ENCODE results near the gene DYNC2H1.

Gene DYNC2H1

DNA sequence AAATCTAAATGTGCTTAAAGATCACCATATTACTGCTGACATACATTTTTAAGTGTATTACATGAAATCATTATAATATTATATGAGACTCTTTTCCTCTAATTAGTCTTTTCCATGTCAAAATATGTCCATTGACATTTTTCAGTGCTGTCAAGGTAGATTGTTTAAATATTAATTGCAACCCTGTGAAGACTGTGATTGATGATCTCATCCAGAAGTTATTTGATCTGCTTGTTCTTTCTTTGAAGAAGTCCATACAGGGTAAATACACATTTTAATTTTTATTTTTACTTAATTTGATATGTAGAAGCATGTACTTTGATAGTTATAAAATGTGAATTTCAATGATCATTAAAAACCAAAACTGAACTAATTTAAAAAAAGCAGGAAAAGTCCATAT lies 38.4 kb downstream of the DYNC2H1 start:
- no peak for DNase-seq (ENCODE audit: low spot score)

DNA sequence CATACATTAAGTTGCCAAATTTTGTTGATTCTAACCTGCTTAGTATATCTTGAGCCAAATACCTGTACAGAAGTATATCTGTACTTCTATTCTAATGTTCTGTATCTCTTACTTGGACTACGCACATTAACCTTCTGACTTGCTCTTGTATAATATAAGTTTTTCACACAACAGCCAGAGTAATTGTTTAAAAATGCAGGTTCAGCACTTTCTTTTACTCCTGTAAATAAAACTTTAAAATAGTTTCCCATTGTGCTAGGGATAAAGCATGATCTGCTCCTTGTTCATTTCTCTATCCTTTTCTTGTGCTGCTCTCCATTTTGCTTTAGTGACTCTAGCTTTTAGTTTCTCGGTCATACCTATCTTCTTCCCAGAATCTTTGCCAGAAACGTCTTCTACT lies 48.3 kb downstream of the DYNC2H1 start:
- DNase-seq (ENCODE audit: low spot score), result no peak

DNA sequence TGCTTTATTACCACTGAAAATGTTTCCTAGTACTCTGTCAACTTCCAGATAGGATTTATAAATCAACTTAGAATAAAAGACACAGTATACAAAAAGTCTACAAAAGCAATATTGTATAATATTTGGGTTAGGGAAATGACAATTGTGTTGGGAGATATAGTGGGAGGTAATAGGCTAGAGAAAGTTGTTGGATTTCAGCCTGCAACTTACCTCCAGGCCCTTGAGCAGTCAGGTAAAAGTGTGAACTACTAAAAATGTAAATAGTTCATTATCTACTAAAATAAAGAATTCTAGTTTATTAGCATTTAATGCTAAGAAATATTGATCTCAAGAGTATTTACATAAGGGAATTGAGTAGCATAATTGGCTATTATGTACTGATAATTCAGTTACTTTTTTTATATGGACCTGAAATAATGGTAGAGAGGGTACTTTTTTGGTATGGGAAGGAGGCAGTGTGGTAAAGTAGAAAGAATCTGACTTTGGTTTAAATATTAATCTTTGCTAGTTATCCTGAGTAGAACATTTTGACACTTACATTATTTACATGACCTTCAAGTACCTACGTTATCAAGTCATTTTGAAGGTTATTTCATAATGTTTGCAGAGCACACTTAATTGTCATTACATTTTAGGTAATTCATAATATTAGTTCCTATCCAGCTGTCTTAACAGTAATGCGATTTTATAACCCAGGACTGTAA lies 55.0 kb downstream of the DYNC2H1 start:
- no peak for DNase-seq (ENCODE audit: low spot score)

DNA sequence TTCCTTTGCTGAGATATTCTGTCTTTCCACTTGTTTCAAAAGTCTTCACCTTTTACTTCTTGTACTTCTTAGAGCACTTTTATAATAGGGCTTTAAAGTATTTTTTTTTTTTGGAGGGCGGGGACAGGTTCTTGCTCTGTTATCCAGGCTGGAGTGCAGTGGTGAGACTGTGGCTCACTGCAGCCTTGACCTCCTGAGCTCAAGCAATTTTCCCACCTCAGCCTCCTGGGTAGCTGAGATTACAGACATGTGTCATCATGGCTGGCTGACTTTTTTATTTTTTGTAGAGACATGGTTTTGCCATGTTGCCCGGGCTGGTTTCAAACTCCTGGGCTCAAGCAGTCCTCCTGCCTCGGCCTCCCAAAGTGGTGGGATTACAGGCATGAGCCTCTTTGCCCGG lies 57.9 kb downstream of the DYNC2H1 start:
- no peak for DNase-seq (ENCODE audit: low spot score)

DNA sequence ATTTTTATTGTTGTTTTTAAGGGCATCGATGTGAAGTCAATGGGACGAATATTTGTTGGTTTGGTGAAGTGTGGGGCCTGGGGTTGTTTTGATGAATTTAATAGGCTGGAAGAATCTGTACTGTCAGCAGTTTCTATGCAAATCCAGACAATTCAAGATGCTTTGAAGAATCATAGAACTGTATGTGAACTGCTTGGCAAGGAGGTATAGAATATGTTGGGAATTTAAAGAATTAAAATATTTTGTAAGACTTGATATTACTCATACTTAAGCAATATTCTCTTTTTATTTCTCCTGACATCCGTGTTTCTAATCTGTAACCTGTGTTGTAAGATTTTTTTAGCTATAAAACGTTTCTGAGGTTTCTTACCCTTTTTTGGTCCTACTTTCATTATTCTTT lies 61.6 kb downstream of the DYNC2H1 start:
- no peak for DNase-seq (ENCODE audit: low spot score)

DNA sequence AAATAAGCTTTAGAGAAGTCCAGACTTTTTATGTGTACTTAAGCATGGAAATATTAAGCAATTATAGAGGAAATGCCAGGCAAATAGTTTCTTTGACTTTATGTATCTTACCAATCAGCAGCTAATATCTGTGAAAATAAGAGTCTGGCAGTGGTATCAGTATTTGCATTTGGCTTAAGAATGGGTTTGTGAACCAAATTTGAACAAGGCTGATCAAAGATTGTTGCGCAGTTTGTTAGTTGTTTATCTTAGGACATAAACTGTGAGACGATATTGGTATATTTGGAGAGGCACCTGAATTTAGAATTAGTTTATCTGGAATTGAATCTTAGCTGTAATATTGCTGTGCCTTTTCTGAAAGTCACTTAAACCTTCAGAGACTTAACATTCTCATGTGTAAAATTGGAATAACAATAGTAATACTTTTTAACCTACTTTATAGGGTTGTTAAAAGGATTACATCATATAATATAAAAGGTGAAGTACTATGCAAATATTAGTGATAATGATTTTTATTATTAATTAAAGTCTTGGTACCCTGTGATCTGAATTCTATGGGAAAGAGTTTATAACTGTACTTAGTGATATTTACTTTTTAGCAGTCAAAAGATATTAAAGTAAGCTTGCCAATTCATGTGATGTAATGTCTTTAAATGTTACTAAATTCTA lies 66.4 kb downstream of the DYNC2H1 start:
- DNase-seq (ENCODE audit: low spot score), result no peak

DNA sequence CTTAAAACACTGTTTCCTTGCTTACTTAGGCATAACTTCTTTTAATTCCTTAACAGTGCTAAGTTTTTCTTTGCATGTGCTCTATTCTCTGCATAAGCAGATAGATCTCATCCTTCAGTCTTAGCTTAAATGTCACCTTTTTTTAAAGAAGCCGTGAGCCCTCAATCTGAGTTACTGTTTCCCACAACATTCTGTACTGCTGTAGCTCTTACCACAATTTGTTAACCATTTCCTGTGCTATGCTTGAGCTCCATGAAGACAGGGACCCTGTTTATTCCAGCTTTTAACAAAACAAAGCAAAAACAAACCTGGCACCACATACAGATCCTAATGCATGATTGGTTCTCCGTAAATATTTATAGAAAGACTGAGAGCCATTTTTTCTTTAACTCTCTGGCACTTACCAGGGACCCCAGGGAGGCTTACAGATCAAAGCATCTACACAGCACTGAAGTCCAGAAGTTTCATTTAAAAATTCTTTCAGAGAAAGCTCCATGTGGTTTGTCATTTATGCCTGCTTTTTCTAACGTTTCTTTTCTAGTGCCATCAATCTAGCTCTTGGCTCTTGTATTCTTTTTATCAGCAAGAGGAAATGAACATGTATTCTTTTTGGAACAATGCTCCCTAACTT lies 74.9 kb downstream of the DYNC2H1 start:
- no peak for DNase-seq (ENCODE audit: low spot score)

DNA sequence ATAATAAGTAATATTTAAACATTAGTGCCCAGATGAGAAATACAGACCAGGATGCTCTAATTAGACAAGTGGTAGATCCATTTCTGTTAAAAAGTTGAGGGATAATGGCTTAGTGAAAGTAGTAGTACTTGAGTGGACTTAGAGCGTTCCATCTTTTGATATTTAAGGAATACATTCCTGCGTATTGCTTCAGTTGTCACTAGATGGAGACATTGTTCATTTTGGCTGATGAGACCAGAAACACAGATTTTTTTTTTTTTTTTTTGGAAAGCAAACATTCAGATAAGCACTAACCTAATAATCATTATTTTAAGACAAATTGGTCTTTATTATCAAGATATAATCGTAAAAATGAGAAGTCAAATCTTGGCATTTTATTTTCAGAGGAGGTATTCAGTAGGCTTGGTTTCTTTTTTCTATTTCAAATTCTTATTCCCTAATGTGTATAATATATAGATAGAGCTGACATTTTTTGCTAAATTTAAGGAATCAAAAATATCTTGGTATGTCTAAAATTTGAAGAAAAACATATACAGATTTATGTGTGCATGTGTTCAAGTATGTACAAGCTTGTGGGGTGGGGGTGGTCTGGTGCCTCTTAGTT lies 92.9 kb downstream of the DYNC2H1 start:
- DNase-seq (ENCODE audit: low spot score), result no peak

DNA sequence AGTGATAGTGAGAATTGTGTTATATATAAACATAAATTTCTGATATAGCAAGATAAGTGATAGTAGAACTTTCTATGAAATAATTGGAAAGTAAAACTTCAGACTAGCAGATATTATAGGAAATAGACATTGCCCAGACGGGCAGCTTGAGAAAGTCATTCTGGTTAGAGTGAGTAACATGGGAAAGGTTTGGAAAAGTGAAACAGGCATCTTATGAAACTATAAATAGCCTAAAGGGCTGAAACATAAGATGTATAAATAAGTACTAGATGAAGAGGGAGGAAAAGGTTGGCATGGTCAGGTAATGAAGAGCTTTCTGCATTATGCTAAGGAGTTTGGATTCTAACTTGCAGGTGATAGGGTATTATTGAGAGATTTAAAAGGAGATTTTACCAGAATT lies 101.3 kb downstream of the DYNC2H1 start:
- no peak for DNase-seq (ENCODE audit: low spot score)

DNA sequence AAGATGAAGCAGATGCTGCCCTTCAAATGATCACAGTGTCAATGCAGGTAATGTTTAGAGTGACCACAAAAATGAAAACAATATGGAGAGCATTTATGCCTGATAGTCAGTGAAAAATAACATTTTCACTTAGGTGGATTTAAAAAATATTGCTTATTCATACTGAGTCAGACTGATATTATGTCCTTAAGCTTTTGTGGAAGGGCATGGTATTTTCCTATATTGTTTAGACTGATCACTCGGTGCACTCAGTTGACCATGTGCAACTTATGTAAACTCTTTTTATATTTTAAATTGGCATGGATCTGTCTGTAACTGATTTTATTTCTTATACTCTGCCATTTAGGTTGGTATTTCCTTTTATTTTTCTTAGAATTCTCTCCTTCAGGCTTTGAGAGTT lies 106.6 kb downstream of the DYNC2H1 start:
- no peak for DNase-seq (ENCODE audit: low spot score)

DNA sequence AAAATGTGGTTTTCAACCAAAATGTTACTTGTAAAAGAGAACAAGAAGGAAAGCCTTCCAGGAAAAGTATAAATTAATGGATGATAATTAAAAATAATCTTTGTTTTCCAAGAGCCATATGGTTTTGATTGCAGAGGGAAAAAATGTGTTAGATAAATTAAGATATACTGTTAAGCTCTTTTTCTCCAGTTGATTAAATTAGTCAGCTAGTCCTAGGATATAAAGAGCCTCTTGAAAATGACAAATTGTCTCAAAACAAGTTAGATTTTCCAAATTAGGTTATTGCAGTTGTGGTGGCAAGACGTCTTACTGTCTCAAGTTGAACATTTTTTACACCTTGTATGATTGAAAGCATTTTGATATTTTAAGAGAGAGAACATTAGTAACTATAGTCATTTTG lies 110.9 kb downstream of the DYNC2H1 start:
- no peak for DNase-seq (ENCODE audit: low spot score)

DNA sequence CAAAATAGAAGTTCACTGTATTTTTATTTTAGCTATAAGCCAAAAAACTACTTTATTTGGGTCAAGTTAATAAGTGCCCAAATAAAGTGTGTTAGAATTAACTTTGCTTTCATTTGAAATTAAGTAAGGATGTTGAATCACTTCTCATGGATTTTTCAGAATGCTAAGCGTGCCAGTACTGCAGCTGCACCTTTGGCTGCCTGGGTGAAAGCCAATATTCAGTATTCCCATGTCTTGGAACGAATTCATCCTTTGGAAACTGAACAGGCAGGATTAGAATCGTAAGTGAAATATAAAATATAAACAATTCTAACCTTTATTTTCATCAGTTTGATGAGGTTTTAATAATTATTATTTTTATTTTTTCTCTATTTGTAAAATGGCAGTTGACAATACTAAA lies 113.6 kb downstream of the DYNC2H1 start:
- no peak for DNase-seq (ENCODE audit: low spot score)

DNA sequence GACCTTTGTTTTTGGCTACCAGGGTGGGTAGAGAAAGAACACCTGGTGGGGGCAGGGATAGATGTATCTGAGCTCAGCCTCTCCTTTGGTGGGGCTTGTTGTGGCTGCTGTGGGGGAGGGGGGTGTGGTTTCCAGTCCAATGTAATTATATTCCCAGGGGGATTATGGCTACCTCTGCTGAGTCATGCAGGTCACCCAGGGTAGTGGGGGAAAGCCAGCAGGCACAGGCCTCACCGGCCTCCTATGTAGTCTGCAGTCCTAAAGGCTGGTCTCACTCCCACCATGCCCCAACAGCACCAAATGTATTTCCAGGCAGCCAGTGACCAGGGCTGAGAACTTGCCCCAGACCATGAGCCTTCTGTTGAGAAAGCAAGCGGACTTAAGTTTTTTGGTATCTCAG lies 119.6 kb downstream of the DYNC2H1 start:
- DNase-seq (ENCODE audit: low spot score), result no peak

DNA sequence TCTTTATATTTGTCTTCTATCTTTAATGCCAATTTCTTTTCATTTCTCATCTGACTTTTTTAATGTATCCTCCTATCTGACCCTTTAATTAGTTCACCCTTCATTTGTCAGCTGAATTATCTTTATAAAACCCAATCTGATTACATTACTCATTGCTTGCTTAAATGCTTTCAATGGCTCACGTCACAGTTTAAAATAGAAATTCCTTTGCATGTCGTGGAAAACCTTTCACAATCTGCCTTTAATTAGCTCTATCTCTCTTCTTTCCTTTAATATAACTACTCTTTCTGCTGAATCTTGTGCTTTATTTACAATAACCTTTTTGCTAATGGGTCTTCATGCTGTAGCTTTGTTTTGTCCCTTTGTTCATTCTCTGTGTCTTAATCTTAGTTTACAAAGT lies 125.7 kb downstream of the DYNC2H1 start:
- no peak for DNase-seq (ENCODE audit: low spot score)

DNA sequence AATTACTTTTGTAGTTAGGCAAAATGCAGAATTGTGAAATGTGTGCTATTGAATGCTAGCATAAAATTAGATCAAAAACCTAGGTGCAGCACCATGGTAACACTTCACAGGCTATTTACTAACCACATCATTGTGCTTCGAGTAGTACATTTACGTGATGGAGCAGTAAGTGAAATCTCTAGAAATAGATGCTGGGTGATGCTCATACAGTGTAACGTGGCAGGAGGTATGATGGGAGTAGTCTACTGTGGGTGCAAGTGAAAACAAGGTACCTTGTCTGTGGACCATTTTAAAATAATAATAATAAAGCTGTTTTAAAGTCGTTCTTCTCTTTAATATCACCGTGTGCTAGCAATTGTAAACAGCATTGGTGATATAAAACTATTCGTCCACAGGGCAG lies 132.3 kb downstream of the DYNC2H1 start:
- no peak for DNase-seq (ENCODE audit: low spot score)

DNA sequence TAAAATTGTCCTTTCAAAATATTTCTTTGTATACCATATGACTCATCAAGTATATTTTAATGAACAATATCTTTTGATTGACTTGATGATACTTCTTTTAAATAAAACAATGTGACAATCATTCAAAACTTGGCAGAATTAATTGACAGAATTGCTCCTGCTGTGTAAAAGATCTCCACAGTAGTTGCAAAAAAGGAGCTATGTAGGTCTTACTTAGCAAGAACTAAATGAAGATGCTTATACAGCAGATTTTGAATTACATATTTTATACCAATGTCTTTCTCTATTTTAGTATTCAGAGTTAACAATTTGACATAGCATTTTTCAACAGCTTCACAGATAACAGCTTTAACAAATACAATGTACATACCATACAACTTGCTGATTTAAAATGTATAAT lies 144.9 kb downstream of the DYNC2H1 start:
- DNase-seq (ENCODE audit: low spot score), result no peak

DNA sequence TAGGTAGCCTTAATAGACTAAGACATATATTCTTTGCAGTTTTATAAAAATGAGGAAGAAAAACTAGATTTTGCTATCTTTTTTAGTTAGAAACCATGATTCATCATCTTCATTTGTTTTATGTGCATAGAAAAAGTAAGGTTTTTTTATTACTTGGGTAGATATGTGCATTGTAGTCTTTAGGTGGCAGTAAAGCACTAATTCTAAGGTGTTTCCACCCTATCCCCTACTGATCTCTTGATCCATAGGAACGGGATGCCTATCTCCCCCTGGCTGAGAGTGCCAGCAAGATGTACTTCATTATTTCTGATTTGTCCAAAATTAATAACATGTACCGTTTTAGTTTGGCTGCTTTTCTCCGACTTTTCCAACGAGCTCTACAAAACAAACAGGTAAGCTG lies 148.1 kb downstream of the DYNC2H1 start:
- no peak for DNase-seq (ENCODE audit: low spot score)

DNA sequence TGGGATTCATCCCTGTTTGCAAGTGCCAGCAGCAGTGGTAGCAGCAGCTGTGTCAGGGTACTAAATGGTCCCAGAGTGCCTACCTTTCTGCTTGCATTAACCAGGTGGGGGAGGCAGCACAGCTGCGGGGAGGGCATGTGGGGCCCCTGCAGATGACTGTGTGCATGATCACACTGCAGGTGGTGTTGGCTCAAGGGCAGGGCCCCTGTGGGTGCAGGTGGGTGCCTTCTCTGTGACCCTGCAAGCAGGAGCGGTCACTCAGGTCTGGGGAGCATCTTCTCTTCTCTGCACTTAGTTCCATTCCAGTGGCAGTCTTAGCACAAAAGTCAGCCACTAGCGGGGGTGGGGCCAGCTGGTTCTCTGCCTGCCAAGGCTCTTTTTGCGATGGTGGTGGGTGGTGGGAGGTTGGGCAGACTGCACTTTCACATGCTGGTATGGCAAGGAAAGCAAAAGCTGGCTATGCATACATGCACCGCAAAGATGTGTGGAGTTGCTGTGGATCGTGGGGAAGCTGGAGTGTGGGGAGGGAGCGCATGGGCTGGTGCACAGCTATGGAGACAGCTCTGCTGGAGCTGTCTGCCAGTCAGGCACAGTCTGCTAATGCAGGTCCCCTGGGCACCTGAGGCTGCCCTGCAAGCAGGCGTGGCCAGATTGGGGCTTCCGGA lies 157.1 kb downstream of the DYNC2H1 start:
- DNase-seq (ENCODE audit: low spot score), result no peak

DNA sequence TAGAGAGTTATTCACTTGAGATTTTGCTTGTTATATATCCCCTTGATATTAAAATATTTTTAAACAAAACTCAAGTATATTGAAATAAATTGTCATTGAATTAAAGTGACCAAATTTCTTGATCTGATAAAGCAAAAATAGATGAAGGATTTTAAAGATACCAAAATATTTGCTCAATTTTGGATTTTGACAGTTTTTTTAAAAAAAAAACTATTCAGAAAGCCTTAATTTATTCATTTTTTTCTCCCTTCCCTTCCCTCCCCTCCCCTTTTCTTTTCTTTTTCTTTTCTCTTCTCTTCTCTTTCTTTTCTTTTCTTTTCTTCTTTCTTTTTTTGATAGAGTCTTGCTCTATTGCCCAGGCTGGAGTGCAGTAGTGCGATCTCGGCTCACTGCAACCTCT lies 163.7 kb downstream of the DYNC2H1 start:
- no peak for DNase-seq (ENCODE audit: low spot score)

DNA sequence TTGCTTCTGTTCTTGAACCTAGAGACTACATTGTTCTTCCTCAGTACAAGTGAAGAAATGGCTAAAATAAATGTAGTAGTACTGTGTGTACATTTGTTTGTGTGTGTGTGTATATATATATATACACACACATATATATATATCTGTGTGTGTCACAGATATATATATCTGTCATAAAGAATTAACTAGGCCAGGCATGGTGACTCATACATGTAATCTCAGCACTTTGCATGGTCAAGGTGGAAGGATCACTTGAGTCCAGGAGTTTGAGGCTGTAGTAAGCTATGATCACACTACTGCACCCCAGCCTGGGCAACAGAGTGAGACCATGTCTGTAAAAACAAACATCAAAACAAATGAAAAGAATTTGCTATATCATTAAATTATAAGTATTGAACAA lies 164.8 kb downstream of the DYNC2H1 start:
- no peak for DNase-seq (ENCODE audit: low spot score)

DNA sequence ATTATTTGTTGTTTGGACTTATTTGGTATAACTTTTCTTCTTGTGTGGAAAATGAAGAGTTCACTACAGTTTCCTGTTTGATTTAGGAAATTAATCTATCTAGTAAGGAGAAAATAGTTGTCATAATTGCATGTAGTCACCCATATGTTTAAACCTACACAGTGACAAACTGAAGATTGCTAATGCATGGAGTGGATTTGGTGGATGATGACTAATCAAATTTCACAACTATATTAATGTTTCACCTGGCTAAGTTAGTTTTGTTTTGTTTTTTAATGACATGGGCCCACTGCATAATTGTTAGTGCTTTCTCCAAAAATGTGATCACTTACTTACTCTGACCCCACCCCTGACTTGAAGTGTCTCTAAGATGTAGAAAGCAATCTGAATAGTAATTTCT lies 170.6 kb downstream of the DYNC2H1 start:
- DNase-seq (ENCODE audit: low spot score), result no peak

DNA sequence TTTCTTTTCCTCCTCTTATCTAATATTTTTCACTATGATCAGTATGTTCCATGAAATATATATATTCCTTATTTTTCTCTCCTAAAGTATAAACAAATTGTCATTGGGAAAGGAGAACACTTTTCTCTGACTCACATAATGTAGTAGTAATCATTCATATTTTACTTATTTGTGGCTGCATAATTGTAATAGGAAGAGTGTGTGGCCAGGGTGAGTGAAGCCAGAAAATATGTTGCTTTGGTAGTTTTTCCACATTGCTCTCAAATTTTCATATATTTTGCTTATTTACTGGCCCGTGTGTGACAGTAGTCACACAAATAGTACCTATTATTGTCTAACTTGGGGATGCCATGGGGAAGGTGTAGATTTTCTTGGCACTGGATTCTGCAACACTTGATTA lies 172.1 kb downstream of the DYNC2H1 start:
- DNase-seq (ENCODE audit: low spot score), result no peak

DNA sequence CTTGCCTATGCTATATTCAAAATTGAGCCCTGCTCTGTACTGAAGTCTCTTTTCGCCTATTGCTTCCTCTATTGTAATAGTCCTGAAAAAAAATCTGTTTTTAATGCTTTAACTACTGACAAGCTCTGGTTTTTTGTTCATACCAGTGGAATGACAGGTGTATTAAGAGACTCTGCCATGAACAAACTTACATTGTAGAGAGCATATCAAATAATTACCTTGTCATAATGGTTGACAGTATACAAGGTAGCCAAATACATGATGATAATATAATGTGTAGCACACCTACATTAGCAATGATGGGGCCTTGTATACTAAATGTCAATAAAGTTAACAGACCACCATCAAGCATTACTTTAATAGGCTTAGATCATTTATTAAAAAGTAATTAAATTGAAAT lies 175.0 kb downstream of the DYNC2H1 start:
- no peak for DNase-seq (ENCODE audit: low spot score)
